ENCODE measurements around the gene USP6NL.

Gene USP6NL

DNA sequence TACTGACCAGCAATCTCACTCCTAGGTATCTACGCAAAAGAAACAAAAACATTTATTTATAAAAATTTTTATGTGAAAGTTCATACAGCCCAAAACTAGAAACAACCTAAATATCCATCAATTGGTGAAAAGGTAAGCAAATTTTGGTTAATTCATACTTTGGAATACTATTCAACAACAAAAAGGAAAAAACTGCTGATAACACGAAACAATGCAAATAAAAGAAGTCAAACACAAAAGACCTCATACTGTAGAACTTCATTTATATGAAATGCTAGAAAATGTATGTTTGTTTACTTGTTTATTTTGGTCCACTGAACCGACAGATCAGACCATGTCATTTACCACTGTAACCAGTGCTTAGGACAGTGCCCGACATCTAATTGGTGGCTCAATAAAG lies 60.3 kb downstream of the USP6NL start:
- DNase-seq (ENCODE audit: low read depth), result no peak

DNA sequence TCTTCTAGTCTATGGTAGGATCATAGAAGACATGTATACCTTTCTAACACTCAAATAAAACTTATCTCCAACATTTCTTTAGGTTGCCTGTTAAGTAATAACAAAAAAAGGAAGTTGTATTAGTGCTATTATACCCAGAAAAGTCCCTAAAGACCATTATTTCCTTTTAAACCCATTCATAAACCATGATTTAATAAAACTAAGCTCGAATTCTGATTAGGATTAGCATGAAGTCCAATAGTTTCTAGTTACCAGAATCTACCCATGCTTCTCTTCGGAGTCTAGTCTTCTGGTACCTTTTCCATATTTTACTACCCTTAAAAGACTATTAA lies 62.7 kb downstream of the USP6NL start:
- no peak for DNase-seq (ENCODE audit: low read depth)

DNA sequence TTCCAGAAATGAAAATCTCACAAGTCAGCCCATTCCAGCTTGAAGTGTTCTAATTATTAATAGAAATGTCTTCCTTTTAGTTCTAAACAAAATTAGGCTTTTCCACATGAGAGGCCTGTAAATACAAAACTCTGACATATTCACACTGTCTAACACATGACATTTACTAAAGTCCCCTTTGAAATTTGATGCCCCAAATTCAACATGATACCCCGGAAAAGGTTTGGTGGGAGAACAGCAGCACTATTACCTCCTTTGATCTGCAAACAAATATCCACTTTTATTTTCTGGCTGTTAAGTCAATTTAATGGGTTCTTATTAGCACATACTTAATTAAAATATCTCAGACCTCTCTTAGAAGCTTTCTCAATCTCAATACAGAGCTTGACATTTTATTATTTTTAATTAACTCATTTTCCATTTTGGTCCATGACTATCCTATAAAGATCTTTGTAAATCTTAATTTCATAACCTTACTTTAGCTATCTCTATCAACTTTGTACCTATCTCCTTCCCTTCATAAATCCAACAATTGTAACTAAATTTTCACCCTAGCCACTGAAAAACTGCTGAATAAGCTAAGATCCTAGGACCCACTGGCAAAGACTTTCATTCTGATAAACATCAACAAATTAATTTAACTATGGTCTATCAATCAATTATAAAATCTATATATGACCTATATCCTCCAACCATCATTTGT lies 63.2 kb downstream of the USP6NL start:
- DNase-seq (ENCODE audit: low read depth), result no peak

DNA sequence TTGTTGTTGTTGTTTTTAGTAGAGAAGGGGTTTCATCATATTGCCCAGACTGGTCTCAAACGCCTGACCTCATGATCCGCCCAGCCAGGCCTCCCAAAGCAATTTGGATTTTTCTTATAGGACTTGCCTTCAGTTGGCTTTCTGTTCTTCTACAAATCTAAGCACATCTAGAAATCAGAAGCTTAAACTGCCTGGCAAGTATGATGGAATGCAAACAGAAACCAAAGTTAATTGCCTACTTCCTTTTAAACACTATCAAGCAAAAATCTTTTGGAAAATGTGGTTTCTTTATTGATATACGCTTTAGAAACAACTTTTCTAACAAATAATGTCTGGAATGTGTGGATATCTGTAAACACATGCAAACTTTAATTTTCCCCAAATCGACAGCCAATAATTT lies 64.9 kb downstream of the USP6NL start:
- no peak for DNase-seq (ENCODE audit: low read depth)

DNA sequence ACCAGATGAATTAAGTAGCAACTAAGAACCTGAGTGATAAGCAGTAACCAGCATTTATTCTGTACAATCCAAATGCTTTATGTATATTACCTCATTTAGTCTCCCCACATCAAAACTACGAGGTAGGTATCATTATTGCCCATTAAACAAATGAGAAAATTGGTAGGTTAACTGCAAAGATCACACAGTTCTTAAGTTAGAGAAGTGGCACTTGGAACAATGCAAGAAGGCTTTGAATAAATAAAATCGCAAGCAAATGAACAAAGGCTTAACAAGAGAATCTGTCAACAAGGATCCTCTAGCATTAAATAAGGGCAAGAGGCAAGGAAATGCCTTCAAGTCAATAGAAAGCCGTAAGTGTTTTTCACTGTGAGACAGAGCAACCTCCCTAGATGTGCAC lies 70.2 kb downstream of the USP6NL start:
- no peak for DNase-seq (ENCODE audit: low read depth)

DNA sequence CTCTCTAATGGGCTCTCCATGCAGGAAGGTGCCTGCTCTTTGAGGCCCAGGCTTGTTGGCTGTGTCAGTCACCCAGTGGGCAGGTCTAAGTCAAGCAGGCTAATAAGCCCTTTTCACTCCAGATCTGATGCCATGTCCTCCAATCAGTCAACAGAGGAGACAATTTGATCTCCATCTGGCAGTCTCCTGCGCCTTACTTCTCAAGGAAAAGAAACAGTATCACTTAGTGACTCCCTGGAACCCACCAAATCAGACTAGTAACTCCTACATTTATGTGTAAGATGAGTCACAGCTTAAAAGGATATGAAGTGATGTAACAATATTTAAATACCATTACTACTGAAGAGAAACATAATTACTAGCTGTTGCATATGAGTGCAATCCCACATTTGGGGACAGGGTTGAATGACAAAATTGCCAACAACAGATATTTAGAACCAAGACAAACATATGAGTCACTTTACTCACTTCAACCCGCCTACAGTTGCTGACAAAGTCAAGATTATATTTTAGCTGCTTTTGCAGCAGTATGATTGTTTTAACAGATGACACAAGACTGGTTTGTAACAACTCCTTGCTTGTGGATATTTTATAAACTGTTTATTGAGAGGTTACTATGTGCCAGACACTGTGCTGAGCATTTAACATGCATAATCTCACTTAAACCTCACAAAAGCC lies 72.1 kb downstream of the USP6NL start:
- DNase-seq (ENCODE audit: low read depth), result no peak

DNA sequence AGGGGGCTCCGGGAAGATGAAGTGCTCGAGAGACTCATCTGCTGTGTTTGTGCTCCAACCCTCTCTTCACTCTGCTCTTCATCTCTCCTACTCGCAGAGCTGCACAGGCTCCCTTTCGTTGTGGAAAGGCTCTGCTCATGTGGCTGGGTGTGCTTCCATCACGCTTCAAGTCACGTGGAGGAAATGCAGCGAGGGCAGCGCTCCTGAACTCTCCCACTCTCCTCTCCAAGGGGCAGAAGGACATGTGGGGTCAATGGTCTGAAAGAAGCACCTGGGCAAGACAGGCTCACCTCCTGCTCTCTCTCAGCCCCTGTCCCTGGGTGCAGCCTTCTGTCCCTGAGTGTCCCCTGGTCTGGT lies 72.6 kb downstream of the USP6NL start:
- no peak for DNase-seq (ENCODE audit: low read depth)

DNA sequence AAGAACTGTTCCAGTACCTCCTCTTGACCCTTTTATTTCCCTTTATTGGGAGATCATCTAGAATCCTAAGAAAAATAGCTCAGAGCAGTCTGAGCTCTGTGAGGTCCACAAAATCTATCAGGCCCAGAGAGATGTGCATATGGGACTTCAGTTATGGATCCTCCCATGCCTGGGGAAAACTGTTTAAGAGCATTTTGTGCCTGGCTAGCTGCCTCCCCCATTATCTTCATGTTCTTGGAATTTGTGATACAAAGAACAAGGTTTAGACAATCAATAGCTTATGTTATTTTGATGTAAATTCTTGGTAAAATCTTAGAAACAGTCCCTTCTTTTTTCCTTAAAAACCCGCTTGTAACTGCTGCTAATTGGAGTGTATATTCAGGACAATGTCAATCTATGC lies 75.2 kb downstream of the USP6NL start:
- DNase-seq (ENCODE audit: low read depth), result no peak

DNA sequence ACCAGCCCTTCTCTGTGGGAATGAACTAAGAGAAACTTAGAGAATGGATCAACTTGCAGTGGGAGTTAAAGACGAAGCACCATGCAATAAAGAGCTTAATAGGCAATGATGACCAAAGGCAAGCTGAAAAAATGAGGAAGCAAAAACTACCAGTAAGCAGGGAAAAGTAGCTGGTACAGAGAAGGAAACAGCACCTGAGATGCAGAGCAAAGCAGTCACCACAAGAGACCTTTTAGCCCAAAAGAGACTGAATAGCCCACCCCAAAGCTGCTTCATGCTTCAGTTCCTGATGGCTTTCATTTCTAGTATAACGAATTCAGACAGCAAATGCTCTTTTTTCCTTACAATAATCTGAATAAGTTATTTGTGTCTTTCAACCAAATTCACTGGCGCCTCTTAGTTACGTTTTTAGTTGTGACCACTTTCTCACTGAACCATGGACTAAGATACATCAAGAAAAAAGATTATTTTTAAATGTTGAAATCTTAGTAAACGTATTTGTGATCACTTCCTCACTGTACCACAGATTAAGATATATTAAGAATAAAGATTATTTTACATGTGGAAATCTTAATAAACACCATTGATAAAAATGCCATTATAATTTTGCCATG lies 76.0 kb downstream of the USP6NL start:
- no peak for DNase-seq (ENCODE audit: low read depth)

DNA sequence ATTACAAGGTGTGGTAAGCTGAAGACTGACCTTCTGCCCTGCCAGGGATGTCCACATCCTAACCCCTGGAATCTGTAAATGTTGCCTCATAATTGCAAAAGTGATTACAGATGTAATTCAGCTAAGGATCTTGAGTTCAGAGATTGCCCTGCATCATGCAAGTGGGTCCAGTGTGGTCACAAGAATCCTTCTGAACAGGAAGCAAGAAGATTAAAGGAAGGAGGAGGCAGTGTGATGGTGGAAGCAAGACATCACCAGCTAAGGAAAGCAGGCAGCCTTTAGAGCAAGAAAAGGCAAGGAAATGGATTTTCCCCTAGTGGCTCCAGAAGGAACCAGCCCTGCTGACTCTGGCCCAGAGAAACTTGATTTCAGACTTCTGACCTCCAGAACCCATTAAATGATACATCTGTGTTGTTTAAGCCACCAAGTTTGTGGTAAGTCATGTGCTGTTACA lies 78.1 kb downstream of the USP6NL start:
- no peak for DNase-seq (ENCODE audit: low read depth)

DNA sequence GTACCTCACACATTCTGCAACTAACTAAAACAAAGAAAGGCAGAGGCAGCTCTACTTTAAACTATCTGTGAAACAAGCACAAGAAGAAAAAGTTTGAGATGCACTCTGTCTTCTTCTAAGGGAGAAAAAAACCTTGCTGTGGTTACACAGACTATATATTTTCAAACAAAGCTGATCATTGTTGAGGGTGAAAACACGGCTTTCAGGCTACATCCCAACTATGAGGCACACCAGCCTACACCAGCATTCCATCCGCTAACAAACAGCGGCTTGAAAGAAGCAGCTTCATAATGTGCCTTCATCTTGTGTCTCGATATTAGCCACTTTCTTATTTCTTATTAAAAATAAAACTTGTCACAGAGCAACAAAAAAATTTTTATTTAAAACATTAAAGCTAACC lies 79.1 kb downstream of the USP6NL start:
- DNase-seq (ENCODE audit: low read depth), result no peak

DNA sequence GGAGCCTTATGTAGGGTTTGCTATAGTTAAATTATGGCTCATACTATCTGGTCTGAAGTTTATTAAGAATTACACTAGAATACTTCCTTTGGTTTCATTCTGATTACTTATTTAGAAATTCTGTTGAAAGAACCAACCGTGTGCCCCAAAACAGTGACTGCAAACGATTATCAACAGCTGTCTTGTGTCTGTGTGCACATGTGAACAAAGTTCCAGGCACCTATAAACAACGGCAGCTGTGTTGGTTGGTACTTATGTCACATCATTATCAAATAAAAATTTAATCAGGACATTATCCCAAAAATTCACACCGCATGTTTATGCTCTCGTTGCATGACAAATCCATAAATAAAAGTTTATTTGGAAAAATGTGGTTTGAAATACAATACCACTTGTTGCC lies 80.6 kb downstream of the USP6NL start:
- DNase-seq (ENCODE audit: low read depth), result no peak

DNA sequence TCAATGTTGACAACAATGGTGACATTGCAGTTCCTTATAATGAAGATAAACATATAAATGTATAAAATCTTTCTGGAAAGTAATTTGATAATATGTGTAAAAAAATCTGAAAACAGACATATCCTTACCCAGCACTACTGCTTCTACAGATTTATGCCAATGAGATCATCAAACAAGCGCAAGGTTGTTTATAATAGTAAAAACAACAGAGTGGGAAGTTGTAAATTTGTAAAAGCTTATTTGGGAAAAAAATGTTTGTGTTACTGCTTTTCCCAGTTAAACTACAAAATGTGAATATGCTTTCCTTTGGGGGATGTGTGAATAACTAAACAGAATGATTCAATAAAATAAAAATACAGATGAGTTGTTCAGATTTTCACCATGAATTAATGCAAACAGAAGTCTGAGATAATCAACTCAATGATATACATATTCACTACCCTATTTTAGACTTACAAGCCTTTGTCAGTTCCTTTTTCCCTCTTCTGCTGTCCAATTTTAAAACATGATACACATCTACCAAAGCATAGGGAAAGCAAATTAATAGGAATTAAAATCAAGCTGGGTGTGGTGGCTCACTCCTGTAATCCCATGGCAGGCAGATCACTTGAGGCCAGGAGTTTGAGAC lies 82.1 kb downstream of the USP6NL start:
- DNase-seq (ENCODE audit: low read depth), result no peak

DNA sequence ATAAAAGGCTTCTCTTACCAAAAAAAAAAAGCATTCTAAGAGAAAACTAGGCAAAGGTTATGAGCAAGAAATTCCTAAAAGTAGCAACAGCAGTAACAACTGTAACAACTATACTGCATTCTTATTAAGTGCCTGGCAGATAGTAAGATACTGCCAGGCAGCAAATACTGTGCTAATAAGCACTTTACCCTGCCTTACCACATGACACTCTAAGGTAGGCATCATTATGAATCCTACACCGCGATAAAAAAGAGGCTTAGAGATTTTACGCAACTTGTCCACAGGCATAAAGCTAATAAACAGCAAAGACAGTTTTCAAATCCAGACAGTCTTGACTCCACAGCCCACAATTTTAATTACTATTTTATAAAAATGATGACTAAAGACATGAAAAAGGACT lies 83.2 kb downstream of the USP6NL start:
- DNase-seq (ENCODE audit: low read depth), result no peak

DNA sequence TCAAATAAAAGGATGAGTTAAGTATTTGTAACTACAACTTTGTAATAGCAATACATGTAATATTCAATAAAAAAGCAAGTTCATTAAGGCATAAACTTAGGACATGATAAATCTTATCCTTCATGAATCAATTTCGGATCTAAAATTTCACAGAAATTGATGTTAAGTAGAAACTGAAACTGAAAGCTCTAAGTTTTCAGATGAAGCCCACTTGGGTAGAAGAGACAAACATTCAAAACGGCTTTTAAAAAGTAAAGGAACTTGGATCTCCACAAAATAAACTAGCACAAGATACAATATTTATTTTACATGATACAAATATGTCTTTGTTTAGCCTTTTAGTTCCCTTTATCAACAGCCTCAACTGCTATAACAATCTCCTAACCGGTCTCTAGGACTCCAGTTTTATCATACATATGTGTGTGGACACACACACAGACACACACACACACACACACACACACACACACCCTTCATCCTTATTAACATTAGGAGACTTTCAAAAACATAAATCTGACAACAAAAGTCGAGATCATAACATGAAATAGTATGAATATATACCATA lies 83.7 kb downstream of the USP6NL start:
- DNase-seq (ENCODE audit: low read depth), result no peak

DNA sequence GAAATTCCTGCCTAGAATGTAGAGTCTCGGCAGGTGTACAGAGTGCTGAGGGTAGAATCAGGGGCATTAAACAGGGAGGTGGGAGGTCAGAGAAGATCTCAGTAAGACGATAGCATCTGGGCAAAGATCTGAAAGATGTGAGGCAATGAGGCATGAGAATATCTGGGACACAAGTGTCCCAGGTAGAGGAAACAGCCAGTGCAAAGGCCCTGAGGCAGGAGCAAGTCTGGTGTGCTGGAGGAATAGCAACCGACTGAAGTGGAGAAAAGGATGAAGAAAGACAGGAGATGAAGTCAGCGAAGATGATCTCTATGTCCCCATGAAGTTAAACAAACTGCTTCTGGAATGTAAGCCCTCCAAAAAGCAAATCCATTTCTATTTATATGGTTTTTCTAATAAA lies 84.4 kb downstream of the USP6NL start:
- DNase-seq (ENCODE audit: low read depth), result no peak

DNA sequence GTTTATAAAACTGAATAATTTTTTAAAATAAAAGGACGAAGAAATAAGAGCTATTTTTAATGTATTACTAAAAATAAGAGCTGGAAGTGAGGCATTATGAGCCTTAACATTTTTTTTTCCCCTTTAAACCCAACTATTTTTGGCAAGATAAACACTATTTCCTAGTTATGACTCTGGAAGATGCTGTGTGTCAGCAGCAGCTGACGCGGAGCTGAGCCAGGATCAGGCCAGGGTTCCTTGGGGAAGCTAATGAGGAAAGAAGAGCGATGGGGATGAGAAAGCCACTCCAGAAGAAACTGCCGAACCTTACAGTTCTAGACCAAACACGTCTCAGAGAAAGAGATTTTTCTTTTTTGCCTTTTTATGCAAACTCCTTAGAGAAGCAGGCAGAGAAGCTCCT lies 85.9 kb downstream of the USP6NL start:
- no peak for DNase-seq (ENCODE audit: low read depth)

DNA sequence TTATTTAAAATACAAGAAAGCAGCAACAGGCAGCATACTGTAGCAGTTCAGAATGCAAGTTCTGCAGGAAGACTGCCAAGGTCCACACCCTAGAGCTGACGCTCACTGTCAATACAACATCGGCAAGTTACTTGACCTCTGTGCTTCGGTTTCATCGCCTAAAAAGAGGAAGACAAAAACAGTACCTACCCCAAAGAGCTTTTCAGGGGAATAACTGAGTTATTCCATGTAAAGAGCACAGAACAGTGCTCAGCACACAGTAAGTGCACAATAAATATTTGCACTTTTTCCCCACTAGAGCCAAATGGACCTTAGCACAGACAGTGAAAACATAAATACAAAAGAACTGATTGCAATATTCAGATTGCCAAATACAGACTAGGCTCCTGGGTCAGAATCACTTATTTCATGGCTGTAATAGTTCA lies 88.6 kb downstream of the USP6NL start:
- no peak for DNase-seq (ENCODE audit: low read depth)

DNA sequence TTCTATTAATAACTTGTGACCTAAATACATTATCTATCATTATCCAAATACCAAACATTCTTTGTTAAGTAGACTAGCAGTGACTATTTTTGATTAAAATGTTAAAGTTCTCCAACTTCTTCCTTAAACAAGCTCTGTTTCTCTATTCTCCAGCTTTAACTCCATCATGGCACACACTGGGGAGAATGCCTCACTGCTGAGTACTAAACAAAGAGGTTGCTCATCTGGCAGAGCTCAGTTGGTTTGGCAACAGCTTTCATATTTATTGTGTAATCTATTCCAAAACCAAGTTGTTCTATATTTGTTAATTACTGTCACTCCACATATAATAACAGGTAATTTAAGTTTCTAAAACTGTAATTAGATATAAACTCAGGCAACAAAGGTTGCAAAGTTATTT lies 89.6 kb downstream of the USP6NL start:
- no peak for DNase-seq (ENCODE audit: low read depth)

DNA sequence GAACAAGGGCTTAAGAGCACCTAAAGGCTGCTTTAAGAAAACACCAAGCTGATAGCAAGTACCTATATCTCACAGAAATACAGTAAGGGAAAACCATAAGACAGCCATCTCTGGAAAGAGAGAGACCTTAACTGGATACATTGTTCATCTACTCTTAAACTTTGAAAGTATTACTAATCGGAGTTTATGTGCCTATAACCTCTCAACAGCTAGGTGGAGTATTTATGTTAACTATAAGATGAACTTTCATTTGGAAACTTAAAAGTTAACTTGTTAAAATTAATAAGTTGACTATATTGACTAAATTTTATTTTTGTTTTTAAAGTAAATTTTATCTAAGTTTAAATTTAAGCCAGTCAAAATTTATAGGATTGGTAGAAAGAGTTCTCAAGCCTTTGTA lies 90.6 kb downstream of the USP6NL start:
- DNase-seq (ENCODE audit: low read depth), result no peak

DNA sequence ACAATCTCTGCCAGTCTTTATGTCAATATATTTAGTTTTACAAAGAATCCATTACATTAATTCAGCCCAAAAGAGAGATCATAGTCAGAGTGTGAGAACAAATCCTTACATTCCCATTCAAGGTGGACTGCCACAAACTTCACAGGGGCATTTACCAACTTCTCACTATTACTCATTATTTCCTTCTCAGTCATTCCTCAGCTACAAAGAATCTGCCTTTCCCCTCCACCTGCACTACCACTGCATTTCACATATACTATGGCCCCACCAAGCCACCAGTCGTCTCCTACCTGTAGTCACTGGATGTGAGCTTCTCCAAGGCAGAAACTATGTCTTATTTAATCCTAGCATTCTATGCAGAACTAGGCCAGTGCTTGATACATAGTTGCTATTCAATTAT lies 94.3 kb downstream of the USP6NL start:
- DNase-seq (ENCODE audit: low read depth), result no peak

DNA sequence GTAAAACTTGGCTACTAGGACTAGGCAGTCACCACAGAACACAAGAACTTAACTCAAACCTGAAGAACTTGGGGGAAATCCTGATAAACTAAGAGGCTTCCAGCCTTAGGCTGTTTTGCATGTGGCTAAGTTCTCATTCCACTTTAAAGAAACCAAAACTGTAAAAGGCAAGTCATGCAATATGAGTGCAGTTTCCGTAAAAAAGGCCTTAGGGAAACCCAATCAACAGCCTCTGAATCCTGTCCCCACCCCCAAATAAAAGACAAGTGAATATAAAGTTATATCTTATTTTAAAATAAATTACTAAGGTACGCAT lies 95.1 kb downstream of the USP6NL start:
- DNase-seq (ENCODE audit: low read depth), result no peak

All from T-helper 22 cell (primary cell).